Activated T-cell treated with anti-CD3 and anti-CD28 coated beads, Interleukin-2, amount 50 U/mL, for 48 hours (primary cell): ENCODE data around the gene CAMK2N2.
A peak's percentile ranks its signal among the peaks of the same experiment; 100 is the strongest.

Experiments used
- DNase-seq, 2 experiments: peaks; one replicate each; pipeline ENCODE4 v3.0.0-alpha.2; 2020

The CAMK2N2 gene

DNA sequence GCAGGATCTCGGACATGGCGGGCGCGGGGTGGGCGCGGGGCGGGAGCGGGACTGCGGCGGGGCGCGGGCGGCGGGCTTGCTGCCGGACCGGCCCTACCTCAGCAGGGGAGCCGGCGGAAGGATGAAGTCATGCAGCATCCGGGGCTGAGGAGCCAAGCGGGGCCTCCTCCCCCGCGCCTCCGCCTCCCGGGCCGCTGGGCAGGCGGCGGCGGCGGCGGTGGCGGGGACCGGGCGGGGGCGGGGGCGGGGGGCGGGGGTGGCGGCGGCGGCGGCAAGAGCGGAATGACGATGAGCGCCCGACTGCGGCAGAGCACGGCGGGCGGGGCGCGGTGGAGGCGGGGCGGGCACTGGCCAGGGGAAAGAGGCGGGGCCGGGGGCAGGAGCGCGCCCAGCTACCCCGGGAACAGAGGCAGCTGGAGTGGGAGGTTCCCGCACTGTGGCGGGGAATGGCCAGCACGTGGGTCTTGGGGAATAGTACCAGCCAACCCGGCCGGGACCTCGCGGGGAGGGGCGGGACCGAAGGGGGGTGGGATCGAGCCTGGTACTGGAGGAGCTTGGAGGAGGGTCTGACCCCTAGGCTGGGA is at the start of gene CAMK2N2:
Gene CAMK2N2, minus strand, starts transcription at position 284 of the 584 bp plus-strand sequence. Its CDS starts 268 bp downstream, at position 16.
- DNase-seq = peak; percentile 63 to 70

DNA sequence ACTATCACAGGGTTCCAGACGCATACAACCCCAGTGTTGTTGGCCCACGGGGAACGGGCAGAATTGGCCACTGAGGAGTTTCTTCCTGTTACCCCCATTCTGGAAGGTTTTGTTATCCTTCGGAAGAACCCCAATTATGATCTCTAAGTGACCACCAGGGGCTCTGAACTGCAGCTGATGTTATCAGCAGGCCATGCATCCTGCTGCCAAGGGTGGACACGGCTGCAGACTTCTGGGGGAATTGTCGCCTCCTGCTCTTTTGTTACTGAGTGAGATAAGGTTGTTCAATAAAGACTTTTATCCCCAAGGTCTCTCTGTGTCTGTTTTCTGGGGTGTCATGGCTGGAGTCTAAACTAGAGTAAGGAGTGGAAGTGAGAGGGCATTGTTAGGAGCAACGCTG is 47.4 kb upstream of the CAMK2N2 start:
- no peak for DNase-seq

DNA sequence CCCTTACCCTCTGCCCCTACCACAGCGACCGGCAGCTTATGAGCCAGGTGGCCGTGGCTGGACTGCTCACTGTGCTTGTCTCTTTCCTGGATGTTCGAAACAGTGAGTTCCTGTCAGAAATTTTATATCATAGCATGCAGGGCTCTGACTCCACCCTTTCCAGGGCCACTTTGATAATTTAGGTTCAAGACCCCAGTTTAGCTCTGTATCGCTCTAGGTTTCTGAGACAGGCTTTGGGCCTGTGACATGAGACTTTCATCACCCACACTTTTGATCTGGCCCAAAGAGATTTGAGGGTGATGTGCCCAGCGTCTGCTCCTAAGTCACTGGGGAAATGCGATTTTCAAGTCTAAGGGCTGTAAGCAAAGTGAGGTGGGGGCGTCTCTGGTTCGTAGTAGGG is 46.6 kb upstream of the CAMK2N2 start:
- DNase-seq = no peak

GRCh38 chr3:184306341-184306972 is 45.1 kb upstream of the CAMK2N2 start:
- DNase-seq = no peak

- no peak for DNase-seq
These were observed 44.2 kb upstream of the CAMK2N2 start for GRCh38 chr3:184305577-184305976.

GRCh38 chr3:184300378-184300720 is 39.0 kb upstream of the CAMK2N2 start:
- DNase-seq = no peak

- no peak for DNase-seq
These were observed 38.4 kb upstream of the CAMK2N2 start for GRCh38 chr3:184299488-184300377.

DNA sequence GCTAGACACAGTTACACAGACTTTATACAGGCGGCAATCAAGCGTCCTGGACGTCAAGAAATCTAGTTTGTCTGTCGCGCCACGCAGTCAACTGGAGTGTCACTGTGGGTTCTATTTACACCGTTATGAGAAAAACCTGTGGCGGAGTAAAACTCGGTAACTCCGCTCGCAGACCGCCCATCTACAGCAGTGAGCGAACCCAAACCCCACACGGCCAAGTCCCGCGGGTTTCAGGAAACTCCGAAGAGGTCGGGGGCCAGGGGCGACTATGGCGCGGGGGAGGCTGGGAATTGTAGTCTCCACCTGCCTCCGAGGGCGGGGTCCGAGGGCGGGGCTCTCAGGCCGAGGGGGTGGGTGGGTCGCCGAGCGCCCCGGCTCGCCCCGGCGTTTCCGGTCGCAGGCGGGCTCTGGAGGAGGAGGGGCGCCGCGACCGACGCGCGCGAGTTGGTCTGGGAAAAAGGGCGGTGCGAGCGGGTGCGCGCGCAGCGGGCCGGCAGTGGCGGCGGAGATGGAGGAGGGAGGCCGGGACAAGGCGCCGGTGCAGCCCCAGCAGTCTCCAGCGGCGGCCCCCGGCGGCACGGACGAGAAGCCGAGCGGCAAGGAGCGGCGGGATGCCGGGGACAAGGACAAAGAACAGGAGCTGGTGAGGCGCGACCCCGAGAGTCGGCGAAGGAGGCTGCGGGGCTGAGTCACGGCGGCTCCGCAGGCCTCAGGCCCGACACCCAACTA is 37.6 kb upstream of the CAMK2N2 start, which contains the start of gene PSMD2:
Gene PSMD2, plus strand, starts transcription at position 483 of the 729 bp plus-strand sequence. Its CDS starts 26 bp downstream, at position 509.
- DNase-seq = peak; percentile 98 to 99

- no peak for DNase-seq
These were observed 35.3 kb upstream of the CAMK2N2 start for GRCh38 chr3:184296616-184297015.

DNA sequence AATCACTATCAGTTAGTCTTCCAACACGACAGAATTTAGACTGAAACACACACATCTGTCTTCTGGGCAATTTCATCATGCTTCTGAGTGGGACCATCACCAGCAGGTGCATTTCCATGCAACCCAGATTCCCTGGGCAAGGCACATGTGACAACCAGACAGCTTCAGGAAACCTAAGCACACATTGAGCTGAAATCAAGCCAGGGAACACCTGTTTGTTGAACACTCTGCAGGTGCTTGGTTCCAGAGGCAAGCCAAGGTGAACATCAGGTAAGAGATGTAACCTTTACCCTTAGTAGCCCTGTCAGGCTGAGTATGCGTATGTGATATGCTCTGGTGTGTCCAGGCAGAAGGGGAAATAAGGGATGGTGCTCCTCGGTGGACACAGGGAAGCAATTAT is 34.4 kb upstream of the CAMK2N2 start:
- DNase-seq = no peak

- DNase-seq = no peak
These were observed 30.5 kb upstream of the CAMK2N2 start for GRCh38 chr3:184291738-184292445.

DNA sequence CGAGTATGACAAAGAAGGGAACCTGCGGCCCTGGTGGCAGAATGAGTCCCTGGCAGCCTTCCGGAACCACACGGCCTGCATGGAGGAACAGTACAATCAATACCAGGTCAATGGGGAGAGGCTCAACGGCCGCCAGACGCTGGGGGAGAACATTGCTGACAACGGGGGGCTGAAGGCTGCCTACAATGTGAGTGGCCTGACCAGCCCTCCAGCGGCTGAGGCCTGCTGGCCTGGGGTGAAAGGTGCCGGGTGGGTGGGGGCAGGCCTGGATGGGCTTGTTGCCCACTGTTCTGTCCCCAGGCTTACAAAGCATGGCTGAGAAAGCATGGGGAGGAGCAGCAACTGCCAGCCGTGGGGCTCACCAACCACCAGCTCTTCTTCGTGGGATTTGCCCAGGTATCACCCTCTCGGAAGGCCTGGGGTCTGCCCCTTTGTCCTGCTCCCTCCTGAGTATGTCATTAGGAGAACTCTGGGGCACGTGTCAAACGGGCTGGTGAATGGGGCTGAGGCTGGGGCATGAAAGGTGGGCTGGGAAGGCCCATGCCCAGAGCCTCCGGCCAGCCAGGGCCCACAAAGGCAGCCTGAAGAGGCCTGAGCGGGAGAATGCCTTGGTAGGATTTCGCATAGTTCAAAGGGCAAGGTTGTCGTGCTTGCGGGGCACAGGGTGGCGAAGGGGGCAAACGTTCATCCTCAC is 29.8 kb upstream of the CAMK2N2 start:
- DNase-seq = no peak

GRCh38 chr3:184290331-184290730 is 29.0 kb upstream of the CAMK2N2 start:
- DNase-seq = no peak

- peak; percentile 79 to 84 for DNase-seq
These were observed 28.1 kb upstream of the CAMK2N2 start for GRCh38 chr3:184289426-184289938.

GRCh38 chr3:184284696-184285095 is 23.3 kb upstream of the CAMK2N2 start:
- peak; percentile 36 to 44 for DNase-seq

DNA sequence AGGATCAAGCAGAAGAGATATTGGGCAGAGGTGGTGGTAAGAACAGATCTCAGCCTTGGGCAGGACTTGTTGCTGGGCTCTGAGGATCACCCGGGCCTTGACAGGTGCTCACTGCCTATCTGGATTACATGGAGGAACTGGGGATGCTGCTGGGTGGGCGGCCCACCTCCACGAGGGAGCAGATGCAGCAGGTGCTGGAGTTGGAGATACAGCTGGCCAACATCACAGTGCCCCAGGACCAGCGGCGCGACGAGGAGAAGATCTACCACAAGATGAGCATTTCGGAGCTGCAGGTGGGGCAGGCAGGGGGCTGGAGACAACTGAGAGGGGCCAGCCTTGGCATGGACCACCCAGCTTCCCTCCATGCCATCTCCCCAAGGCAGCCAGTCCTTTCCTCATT is 22.3 kb upstream of the CAMK2N2 start:
- DNase-seq = no peak

DNA sequence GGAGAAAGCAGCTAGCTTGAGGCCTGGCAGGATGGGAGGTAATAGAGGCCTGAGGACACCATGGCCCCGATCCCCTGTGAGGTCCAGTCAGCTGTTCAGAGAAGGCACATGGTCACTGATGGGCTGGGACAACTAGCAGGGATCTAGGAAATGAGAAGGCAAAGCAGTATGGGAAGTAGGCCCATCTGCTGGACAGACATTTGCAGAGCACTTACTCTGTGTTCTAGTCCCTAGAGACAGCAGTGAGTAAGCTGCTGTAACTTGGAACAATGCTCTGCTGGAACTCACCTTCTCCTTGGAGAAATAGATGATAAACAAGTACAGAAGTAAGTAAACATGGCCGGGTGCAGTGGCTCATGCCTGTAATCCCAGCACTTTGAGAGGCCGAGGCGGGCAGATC is 21.6 kb upstream of the CAMK2N2 start:
- DNase-seq = no peak

GRCh38 chr3:184277366-184277765 is 16.0 kb upstream of the CAMK2N2 start:
- no peak for DNase-seq

- no peak for DNase-seq
These were observed 14.9 kb upstream of the CAMK2N2 start, which contains the start of gene ECE2 for GRCh38 chr3:184275961-184276910. Gene ECE2, plus strand, starts transcription at chr3:184276022. Its CDS starts 132 bp downstream, at chr3:184276154.

GRCh38 chr3:184275381-184275701 is 14.0 kb upstream of the CAMK2N2 start:
- no peak for DNase-seq
